Ishikawa (cell line): ENCODE data around the gene CASP9.

Experiments used
- CEBPB ChIP-seq: IDR thresholded peaks from 2 replicates; pipeline ENCODE4 v1.6.1; 2012
- CREB1 ChIP-seq: IDR thresholded peaks from 2 replicates; pipeline ENCODE4 v1.6.1; 2012; ENCODE audit warnings: low read depth
- EGR1 ChIP-seq: IDR thresholded peaks from 2 replicates; pipeline ENCODE4 v1.6.1; 2012
- EP300 ChIP-seq: IDR thresholded peaks from 2 replicates; pipeline ENCODE4 v1.6.1; 2012; ENCODE audit warnings: borderline replicate concordance
- FOXM1 ChIP-seq: IDR thresholded peaks from 2 replicates; pipeline ENCODE4 v1.6.1; 2012; ENCODE audit warnings: low read depth, borderline replicate concordance
- NFIC ChIP-seq: IDR thresholded peaks from 2 replicates; pipeline ENCODE4 v1.6.1; 2012
- RAD21 ChIP-seq: IDR thresholded peaks from 2 replicates; pipeline ENCODE4 v1.6.1; 2012; ENCODE audit warnings: low read depth
- TAF1 ChIP-seq: IDR thresholded peaks from 2 replicates; pipeline ENCODE4 v1.6.1; 2012; ENCODE audit warnings: low read depth, mild to moderate bottlenecking
- TCF12 ChIP-seq: IDR thresholded peaks from 2 replicates; pipeline ENCODE4 v1.6.1; 2012; ENCODE audit warnings: low read depth
- TEAD4 ChIP-seq: IDR thresholded peaks from 2 replicates; pipeline ENCODE4 v1.6.1; 2012
- YY1 ChIP-seq: IDR thresholded peaks from 2 replicates; pipeline ENCODE4 v1.6.1; 2012; ENCODE audit warnings: low read depth
- ZBTB7A ChIP-seq: IDR thresholded peaks from 2 replicates; pipeline ENCODE4 v1.6.1; 2012; ENCODE audit warnings: low read depth
- TF ChIP-seq, protein P1 (sequence below): IDR thresholded peaks from 2 replicates; pipeline ENCODE4 v1.6.1; 2012
- TF ChIP-seq, protein P2 (sequence below): IDR thresholded peaks from 2 replicates; pipeline ENCODE4 v1.6.1; 2012
- TF ChIP-seq, protein P3 (sequence below): IDR thresholded peaks from 2 replicates; pipeline ENCODE4 v1.6.1; 2012; ENCODE audit warnings: low read depth, mild to moderate bottlenecking

Gene CASP9

DNA sequence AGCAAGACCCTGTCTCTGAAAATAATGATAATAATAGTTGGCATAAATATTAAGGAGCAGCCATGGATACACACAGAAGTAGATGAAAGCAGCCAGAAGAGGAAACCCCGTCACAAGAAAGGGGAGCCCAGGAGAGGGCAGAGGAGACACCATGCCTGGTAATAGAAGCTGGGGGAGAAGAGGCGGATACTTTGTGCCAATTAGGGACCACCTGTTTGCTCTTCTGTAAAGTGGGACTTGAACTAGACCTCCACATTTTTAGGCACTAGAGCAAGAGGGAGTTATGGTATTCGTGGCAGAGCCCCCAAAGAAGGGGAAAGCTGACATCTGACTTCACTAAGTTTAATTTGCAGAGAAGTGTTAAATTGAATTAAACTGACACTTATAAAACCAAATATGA lies 35.6 kb downstream of the CASP9 start:
- TF ChIP-seq CEBPB (no peak), YY1 (no peak), TCF12 (no peak), TEAD4 (no peak), CREB1 (no peak), FOXM1 (no peak), NFIC (no peak)
- TF ChIP-seq, protein P1, sequence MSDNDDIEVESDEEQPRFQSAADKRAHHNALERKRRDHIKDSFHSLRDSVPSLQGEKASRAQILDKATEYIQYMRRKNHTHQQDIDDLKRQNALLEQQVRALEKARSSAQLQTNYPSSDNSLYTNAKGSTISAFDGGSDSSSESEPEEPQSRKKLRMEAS, result no peak

DNA sequence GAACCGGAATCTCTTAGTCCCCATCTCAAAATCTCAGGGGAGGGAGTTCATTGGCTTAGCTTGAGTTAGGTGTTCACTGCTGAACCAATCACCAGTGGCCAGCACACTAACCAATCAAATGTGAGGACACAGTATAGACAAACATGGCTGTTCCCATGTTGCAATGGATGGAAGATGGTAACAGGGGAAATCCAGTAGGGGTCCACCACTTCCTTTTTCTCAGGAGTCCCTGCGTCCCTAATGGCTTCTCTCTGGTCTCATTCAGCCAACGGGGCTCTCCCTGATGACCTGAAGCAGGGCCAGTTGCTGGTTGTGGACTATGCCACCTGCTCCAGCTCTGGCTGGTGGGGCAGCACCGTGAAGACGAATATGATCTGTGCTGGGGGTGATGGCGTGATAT lies 38.4 kb downstream of the CASP9 start:
- TF ChIP-seq CREB1, result no peak
- no peak for TF ChIP-seq TCF12
- TF ChIP-seq, protein P2, sequence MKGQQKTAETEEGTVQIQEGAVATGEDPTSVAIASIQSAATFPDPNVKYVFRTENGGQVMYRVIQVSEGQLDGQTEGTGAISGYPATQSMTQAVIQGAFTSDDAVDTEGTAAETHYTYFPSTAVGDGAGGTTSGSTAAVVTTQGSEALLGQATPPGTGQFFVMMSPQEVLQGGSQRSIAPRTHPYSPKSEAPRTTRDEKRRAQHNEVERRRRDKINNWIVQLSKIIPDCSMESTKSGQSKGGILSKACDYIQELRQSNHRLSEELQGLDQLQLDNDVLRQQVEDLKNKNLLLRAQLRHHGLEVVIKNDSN, result no peak
- TF ChIP-seq, protein P3, sequence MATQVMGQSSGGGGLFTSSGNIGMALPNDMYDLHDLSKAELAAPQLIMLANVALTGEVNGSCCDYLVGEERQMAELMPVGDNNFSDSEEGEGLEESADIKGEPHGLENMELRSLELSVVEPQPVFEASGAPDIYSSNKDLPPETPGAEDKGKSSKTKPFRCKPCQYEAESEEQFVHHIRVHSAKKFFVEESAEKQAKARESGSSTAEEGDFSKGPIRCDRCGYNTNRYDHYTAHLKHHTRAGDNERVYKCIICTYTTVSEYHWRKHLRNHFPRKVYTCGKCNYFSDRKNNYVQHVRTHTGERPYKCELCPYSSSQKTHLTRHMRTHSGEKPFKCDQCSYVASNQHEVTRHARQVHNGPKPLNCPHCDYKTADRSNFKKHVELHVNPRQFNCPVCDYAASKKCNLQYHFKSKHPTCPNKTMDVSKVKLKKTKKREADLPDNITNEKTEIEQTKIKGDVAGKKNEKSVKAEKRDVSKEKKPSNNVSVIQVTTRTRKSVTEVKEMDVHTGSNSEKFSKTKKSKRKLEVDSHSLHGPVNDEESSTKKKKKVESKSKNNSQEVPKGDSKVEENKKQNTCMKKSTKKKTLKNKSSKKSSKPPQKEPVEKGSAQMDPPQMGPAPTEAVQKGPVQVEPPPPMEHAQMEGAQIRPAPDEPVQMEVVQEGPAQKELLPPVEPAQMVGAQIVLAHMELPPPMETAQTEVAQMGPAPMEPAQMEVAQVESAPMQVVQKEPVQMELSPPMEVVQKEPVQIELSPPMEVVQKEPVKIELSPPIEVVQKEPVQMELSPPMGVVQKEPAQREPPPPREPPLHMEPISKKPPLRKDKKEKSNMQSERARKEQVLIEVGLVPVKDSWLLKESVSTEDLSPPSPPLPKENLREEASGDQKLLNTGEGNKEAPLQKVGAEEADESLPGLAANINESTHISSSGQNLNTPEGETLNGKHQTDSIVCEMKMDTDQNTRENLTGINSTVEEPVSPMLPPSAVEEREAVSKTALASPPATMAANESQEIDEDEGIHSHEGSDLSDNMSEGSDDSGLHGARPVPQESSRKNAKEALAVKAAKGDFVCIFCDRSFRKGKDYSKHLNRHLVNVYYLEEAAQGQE, result no peak
- TF ChIP-seq CEBPB, result no peak
- no peak for TF ChIP-seq EGR1
- no peak for TF ChIP-seq YY1
- TF ChIP-seq EP300, result no peak
- TF ChIP-seq ZBTB7A, result no peak
- TF ChIP-seq TEAD4, result no peak
- TF ChIP-seq NFIC, result no peak
- no peak for TF ChIP-seq TAF1
- TF ChIP-seq, protein P1, result no peak
- TF ChIP-seq FOXM1, result no peak

DNA sequence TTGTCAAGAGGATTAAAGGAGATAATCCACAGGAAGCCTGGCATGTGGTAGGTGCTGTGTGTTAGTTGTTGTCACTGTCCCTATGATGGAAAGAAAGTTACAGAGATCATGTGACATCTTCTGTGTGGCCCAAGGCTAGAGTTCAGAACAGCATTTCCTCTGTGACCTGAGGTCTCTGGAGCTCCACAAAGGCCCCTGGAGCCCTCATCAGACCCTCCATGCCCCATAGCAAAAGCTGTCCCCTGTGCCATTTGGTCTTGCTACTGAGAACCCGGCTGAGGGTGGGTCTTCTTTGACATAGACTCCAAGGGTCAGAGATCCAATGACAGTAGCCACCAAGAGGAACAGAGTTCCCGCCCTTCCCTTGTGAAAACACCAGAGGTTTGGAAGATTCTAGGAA lies 40.0 kb downstream of the CASP9 start:
- no peak for TF ChIP-seq TCF12
- no peak for TF ChIP-seq EGR1
- TF ChIP-seq CREB1, result no peak
- TF ChIP-seq, protein P1, result no peak
- no peak for TF ChIP-seq TAF1
- TF ChIP-seq NFIC, result no peak
- no peak for TF ChIP-seq YY1
- no peak for TF ChIP-seq CEBPB
- TF ChIP-seq RAD21, result no peak
- TF ChIP-seq ZBTB7A, result no peak
- TF ChIP-seq, protein P3, result no peak
- TF ChIP-seq TEAD4, result no peak

DNA sequence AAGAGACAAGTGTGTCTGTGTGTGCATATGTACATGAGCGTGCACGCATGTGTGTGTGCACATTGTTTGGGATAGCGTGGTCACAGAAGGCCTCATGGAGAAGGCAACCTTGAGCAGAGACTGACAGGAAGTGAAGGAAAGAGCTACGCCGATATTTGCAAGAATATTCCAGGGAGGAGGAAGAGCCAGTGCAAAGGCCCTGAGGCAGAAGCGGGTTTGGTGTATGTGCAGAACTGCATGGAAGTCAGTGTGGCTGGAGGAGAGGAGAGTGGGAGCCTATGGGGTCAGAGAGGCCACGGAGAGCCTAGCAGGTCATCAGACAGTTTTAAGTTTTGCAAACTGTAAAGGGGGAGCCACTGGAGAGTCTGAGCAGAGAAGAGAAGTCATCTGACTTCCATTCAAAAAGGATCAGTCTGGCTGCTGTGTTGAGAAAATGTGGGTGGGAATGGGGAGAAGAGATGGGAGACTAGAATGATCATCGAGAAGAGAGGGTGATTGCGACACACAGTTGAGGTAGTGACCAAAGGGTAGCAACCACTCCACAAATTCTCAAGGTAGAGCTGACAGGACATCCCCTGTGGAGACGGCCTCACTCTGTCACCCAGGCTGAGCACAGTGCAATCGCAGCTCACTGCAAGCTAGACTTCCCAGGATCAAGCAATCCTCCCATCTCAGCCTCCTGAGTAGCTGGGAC lies 44.2 kb downstream of the CASP9 start:
- TF ChIP-seq CEBPB, result peak; percentile 32; the same call in 1 of the 2 replicates
- TF ChIP-seq YY1, result no peak
- no peak for TF ChIP-seq NFIC

DNA sequence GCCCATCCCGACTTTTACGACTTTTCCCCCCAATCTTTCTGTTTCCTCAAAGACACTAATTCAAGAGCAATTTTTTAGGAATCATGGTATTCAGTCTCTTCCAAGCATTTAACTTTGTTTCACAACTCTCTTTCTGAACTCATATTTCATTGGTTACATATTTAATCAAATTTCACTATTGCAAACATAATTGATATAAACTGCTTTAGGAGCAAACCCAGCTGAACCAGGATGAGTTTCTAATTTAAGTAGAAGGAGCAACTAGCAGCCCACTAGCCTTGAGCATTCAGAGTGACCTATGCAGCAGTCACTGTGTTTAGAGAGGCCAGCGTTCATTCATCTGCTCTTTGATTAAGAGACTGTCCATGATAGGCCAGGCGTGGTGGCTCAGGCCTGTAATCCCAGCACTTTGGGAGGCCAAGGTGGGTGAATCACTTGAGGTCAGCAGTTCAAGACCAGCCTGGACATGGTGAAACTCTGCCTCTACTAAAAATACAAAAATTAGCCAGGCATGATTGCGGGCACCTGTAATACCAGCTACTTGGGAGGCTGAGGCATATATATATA lies 46.3 kb downstream of the CASP9 start:
- TF ChIP-seq TEAD4, result no peak
- no peak for TF ChIP-seq CEBPB
- no peak for TF ChIP-seq RAD21
- TF ChIP-seq TCF12, result no peak

DNA sequence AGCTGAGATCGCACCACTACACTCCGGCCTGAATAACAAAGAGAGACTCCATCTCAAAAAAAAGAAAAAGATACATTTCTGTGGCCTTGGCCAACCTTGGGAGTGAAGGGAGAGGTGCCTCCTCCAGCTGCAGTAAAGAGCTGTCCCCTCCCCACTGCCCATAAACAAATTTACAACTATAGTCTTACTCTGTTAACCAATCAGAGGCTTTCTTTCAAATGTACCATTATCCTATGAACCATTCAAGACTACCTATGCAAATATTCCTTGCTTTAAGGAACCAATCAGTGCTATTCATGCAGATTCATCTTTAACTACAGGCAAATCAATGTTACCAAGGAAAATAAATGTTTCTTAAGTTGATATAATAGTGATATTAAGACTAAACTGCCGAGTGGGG lies 47.1 kb downstream of the CASP9 start:
- TF ChIP-seq EP300 (no peak), FOXM1 (no peak), NFIC (no peak), TCF12 (no peak)
